Epithelial cell of proximal tubule (primary cell): ENCODE results near the gene CEBPA. TPM values are rescaled to one million over a fixed set of nuclear protein-coding genes. Genes with fewer than 3 reads are reported as not detected.

Experiments used
- DNase-seq: peaks from one replicate; pipeline ENCODE4 v3.0.0-alpha.2; 2011; ENCODE audit warnings: low read depth
- H3K4me3 ChIP-seq: 2 replicates; pipeline ENCODE4 v1.5.1; 2011; ENCODE audit warnings: low read depth, mild to moderate bottlenecking, low read length
- total RNA-seq: library from RNA; depleted of rRNA; stranded (reverse); fragments of >200 nt; gene quantifications from 2 replicates; pipeline ENCODE4 v1.2.3, GENCODE V29; 2015
- TF ChIP-seq, protein P1 (sequence below): conservative IDR thresholded peaks from 2 replicates; pipeline ENCODE4 v1.5.1; 2012; ENCODE audit warnings: low read depth, mild to moderate bottlenecking, low read length

CEBPA gene
- total RNA-seq, 1 donor from 2014 or later, result 2.9 TPM

DNA sequence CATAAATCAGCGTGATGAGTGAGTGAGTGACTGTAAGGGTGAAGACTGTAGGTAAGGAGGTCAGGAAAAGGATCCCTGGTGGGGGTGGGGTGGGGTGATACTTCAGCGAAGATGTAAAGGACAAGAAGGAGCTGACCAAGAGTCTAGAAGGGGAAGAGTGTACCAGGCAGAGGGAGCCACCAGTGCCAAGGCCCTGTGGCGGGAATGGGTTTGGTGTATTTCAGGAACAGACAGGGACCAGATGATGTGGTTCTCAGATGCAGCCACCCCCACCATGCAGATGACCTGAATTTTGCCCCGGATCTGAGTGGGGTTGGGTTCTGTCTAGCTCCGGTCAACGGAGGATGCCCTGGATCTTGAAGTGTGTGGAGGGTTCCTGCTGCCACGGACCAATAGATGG lies 46.6 kb downstream of the CEBPA start:
- TF ChIP-seq, protein P1, sequence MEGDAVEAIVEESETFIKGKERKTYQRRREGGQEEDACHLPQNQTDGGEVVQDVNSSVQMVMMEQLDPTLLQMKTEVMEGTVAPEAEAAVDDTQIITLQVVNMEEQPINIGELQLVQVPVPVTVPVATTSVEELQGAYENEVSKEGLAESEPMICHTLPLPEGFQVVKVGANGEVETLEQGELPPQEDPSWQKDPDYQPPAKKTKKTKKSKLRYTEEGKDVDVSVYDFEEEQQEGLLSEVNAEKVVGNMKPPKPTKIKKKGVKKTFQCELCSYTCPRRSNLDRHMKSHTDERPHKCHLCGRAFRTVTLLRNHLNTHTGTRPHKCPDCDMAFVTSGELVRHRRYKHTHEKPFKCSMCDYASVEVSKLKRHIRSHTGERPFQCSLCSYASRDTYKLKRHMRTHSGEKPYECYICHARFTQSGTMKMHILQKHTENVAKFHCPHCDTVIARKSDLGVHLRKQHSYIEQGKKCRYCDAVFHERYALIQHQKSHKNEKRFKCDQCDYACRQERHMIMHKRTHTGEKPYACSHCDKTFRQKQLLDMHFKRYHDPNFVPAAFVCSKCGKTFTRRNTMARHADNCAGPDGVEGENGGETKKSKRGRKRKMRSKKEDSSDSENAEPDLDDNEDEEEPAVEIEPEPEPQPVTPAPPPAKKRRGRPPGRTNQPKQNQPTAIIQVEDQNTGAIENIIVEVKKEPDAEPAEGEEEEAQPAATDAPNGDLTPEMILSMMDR, result no peak
- no peak for DNase-seq
- no peak overlapping the region for H3K4me3 ChIP-seq

DNA sequence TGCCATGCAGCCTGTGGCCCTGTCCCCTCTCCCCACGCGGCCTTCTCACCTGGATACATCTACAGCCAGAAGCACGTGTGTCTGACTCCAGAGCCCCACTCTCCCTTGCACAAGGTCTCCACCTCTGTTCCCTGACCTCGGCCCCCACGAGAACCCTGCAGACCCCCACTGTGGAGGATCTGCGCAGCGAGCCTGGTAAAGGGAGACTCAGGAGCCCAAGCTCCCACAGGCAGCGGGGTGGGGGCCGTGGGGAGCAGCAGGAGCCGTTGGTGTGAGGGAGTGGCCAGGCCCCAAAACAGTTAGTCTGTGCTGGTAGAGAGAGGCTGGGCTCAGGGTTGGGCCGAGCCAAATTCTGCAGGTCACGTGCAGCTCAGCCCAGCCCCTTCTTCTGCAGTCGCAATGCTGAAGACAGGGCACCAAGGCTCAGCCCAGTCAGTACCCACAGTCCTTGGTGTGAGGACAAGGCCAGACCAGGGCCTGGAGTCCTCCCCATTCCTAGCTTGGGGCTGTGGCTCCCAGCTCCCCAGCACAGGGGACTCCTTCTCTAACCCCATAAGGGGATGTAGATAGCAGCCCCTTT lies 48.0 kb downstream of the CEBPA start:
- H3K4me3 ChIP-seq, result no peak overlapping the region
- DNase-seq, result no peak
- TF ChIP-seq, protein P1, result no peak

DNA sequence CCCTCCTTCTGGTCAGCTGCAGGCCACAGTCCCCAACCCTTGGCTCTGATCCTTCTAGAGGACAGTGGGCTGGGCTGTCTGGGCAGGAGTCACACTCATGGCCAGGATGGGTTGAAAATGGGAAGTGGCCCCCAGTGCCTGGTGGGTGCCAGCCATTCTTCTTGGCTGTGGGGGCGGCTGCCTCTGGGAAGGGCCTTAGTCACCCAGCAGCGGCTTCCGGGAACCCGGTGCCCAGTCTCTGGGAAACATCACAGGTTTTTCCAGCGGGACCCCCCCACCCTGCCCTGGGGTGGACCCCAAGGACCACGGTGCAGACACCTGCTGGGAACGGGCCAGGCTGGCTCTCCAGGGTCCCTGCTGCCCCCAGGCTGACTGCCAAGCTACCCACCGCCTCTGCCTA lies 49.4 kb downstream of the CEBPA start:
- TF ChIP-seq, protein P1, result no peak
- no peak for DNase-seq
- no peak overlapping the region for H3K4me3 ChIP-seq

DNA sequence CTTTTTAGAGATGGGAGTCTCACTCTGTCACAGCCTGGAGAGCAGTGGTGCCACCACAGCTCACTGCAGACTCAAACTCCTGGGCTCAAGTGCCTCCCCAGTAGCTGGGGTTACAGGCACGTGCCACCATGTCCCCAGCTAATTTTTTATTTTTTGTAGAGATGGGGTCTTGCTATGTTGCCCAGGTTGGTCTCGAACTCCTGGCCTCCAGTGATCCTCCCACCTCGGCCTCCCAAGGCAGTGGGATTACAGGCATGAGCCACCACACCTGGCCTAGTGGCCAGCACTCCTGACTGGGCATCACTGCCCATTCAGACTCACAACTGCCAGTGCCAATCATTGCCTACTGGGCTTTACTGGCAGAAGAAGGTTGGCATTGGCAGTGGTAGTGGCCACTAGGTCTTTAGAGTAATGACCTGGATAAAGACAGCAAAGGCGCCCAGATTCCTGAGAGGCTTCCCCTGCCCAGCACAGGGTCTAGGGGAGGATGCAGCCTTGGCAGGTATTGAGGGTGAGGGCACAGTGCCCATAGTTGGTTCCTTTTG lies 49.8 kb downstream of the CEBPA start:
- no peak overlapping the region for H3K4me3 ChIP-seq
- no peak for DNase-seq
- TF ChIP-seq, protein P1, result no peak

DNA sequence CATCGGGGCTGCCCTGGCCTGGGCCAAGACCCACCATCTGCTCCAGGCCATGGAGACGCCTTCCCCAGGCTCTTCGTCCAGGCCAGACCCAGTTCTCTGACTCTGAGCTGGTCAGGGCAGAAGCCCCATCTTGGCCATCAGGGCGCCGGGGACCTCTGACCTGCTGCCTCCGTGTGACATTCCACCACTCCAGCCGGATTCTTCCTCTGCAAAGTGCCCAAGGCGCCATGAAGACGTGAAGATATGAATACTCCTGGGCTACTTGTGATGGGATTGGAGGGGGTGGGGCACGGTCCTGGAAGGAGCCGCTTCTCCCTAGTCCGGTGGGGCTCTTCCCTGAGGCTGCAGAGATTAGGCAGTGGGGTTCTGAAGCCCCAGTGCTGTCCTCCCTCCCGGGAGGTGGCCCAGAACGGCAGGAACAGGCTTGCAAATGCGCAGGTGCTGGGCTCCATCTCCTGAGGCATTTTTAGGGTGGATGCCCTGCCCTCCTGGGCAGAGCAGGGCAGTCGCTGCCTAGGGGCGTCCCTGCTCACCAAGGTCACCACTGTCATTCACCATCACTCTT lies 50.7 kb downstream of the CEBPA start:
- DNase-seq, result no peak
- no peak overlapping the region for H3K4me3 ChIP-seq
- TF ChIP-seq, protein P1, result no peak

DNA sequence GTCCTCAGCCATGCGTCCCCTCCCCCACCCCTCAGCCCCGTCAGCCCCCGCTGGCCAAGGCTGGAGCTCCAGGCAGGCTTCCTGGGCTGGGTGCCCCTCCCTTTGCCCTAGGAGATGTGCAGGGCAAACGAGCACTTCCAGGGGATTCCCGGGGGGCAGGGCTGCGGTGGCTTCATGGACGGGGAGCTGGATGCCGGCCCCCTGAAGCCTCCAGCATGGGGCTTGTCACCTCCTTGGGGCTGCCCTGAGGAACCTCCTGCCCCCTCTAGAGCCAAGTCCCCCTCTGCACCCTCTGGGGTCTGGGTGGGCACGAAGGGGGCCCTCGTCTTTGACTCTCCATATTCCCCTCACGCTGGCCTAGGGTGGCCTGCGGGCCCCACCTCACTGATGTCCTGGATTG lies 51.3 kb downstream of the CEBPA start:
- DNase-seq, result no peak
- TF ChIP-seq, protein P1, result no peak
- H3K4me3 ChIP-seq, result no peak overlapping the region

DNA sequence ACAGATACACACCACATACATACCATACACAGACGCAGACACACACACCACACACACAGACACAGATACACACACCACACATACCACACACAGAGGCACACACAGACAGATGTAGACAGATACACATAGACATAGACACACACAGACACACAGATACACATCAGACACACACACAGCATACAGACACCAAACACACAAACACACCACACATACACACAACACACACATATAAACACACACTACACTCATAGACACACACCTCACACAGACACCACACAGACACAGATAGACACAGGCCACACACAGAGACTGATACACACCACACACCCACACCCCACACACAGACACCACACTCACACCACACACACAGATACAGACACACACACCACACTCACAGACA lies 51.8 kb downstream of the CEBPA start:
- TF ChIP-seq, protein P1, result no peak
- DNase-seq, result no peak
- H3K4me3 ChIP-seq, result no peak overlapping the region
